GM21423 (cell line): Measurements from ENCODE around the gene TECPR2.

ENCODE experiments used
- ATAC-seq: cut with Tn5 transposase; IDR thresholded peaks from one replicate; pipeline ENCODE4 v1.9.1; 2021; ENCODE audit warnings: mild to moderate bottlenecking, moderate library complexity; ENCODE audit not compliant: unreplicated experiment

TECPR2 gene

GRCh38 chr14:102493096-102493495 is 130.4 kb downstream of the TECPR2 start:
- ATAC-seq, result no peak

- ATAC-seq, result no peak
These were observed 130.8 kb downstream of the TECPR2 start for GRCh38 chr14:102493585-102493984.

DNA sequence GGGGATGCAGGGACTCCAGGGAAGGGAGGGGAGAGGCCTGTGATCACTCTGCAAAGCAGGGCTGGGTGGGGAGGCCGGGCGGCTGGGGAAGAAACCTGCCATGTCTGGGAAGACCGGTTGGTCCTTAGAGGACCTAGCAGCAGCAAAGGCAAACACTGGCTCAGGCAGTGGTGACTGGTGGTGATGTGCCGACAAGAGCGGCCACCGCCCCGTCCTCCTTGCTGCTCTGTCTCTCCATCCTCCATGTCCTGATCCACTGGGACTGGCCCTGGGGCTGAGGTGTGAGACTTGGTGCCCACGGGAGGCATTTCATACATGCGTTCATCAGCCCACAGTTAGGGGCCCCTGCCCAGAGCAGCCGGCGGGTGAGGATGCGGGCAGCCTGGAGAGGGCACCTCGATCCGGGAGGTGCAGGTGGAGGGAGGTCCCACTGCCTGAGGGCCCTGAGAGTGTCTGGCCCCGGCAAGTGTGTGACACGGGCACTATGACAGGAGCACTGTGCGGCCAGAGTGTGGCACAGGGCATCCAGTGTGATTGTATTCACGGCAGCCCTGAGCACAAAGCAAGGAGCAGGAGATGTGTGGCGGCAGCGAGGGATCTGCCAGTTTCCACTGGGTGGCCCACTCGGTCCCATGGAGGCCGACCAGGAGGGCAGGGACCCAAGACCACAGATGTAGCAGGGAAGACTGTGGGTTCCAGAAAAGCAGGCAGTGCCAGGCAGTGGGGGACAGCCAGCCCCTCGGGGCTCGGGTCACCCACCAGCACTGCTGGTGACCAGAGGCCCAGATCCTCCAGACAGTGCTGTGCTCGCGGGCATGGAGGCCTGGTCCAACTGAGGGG is 133.0 kb downstream of the TECPR2 start:
- ATAC-seq, result no peak

DNA sequence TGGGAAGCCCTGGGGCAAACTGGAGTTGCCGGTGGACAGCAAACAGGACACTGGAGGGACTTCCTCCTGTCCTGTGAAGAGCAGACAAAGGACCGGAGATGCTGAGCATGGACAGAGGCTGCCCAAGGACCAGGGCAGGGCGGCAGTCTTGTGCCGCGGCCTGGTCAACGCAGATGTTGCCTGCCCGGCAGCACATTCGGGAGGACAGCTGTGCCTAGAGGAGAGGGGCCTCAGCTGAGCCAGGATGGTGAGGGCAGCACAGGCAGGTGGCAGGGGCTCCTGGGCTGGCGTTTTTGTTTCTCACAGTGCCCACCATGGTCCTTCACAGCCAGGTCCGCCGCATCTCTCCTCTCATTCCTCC is 133.6 kb downstream of the TECPR2 start:
- no peak for ATAC-seq

DNA sequence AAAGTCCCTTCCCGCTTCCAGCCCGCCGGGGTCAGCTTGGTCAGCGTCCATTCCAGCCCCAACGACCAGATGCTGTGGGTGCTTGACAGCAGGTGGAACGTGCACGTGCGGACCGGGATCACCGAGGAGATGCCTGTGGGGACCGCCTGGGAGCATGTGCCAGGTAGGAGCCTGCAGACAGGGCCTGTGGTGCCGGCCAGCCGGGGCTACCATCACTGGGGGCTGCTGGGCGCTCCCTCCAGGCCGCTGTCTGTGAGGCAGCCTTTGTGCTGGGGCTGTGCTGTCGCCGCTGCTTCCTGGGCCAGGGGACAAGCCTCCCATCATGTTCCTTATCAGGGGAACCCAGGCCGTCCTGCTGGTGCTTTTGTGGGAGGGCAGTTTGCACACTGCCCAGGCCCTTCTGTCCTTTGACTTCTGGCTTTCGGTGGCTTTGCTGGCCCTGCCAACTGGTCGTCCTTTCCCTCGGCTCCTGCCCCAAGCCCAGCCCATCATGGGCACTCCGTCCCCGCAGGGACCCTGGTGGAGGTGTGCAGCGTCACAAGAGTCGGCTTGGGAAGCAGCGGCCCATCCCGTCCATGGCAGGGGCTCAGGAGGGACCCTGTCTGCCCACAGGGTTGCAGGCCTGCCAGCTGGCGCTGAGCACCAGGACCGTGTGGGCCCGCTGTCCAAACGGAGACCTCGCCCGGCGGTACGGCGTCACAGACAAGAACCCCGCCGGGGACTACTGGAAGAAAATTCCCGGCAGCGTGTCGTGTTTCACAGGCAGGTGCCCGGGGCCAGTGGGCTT is 134.4 kb downstream of the TECPR2 start:
- ATAC-seq, result no peak

GRCh38 chr14:102497998-102498677 is 135.4 kb downstream of the TECPR2 start:
- ATAC-seq, result no peak

DNA sequence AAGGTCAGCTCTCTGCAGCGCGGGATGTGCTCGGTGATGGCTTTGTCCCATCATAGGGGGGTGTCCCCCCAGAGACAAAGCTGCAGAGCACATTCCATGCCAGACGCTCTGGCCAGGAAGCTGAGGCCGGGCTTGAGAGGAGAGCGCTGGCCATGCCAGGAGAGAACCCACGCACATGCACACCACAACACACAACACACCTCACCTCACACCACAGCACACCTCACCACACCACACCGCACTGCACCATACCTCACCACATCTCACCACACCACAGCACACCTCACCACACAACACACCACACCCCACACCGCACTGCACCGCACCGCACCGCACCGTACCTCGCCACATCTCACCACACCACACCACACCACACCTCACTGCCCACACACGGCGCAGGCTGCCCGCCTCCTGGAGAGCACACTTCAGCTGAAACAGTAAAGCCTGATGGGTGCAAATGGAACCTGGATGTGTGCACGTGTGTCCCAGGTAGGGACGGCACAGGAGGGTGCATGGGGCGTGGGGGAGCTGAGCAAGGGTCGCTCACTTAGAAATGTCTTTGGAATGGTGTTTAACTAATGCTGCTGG is 136.0 kb downstream of the TECPR2 start:
- no peak for ATAC-seq

DNA sequence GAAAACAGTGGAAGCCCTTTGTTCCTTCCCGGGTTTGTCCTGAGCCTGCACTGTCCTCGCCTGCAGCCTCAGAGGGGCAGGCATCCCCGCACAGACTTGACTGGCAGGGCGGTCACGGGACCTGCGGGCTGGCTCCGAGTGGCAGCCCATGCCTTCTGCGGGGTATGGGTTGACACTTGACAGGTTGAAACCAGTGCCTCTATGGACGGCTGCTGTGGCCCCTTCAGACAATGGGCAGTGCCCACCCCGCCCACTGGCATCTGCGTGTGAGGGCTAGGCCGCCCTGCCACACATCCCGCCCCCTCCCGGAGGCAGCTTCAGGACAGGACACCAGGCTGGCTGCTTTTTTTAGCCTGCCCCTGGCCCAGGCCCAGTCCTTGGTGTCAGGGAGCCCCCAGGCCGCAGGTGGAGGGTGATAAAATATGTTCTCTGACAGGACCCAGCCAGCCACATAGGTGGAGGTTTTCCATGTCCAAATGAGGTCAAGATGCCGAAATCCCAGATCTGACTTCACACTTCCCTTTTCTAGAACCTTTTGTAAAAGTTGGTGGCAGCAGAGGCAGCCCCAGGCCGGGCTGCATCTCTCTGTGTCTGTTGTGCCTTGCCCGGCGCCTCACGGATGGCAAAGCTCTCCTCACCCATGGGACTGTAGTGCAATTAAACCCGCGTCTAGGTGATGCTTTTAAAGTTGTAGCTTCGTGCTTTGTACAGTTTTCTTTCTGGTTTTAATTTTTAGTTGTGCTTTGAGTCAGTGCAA is 136.8 kb downstream of the TECPR2 start:
- no peak for ATAC-seq

GRCh38 chr14:102500158-102500662 is 137.5 kb downstream of the TECPR2 start:
- ATAC-seq, result no peak

GRCh38 chr14:102500713-102501112 is 138.0 kb downstream of the TECPR2 start:
- ATAC-seq, result no peak

DNA sequence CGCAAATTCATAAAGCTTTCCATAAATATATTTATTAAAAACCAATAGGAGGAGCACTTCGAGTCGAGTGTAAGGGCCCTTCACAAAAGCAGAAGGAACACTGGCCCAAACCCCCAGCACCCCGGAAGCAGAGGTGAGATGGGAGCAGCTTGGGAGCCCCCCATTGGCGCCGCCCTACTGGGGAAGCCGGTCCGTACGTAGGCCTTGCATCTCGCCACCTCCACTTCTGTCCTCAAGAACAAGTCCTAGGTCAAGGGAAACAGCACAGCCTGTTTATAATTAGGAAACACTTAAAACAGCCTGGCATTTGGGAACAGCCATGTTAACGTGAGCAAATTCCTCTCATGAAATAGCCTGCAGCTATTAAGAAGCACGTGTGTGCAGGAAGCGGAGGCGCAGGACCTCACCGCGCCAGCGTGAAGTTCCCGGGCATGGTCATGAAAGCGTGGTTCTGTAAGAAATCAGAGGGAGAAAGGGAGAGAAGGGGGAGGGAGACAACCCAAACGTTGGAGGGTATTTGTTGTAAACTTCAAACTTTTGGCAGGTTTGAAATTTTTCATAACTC is 139.1 kb downstream of the TECPR2 start:
- no peak for ATAC-seq

DNA sequence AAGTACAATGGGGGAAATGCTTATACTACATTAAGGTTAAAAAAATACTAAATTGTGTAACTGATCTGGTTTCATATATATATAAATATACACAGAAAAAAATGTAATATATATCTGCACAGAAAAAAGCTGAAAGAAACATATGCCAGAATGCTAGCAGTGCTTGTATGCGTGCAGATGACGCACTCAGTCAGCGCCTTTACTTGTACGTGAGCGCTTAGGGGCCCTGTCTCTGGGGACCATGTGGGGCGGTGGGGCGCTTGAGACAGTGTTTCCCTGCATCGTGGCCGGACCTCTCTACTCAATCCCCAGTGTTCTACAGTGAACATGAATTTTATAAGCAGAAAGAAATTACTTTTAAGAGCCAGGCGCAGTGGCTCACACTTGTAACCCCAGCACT is 139.8 kb downstream of the TECPR2 start:
- no peak for ATAC-seq

DNA sequence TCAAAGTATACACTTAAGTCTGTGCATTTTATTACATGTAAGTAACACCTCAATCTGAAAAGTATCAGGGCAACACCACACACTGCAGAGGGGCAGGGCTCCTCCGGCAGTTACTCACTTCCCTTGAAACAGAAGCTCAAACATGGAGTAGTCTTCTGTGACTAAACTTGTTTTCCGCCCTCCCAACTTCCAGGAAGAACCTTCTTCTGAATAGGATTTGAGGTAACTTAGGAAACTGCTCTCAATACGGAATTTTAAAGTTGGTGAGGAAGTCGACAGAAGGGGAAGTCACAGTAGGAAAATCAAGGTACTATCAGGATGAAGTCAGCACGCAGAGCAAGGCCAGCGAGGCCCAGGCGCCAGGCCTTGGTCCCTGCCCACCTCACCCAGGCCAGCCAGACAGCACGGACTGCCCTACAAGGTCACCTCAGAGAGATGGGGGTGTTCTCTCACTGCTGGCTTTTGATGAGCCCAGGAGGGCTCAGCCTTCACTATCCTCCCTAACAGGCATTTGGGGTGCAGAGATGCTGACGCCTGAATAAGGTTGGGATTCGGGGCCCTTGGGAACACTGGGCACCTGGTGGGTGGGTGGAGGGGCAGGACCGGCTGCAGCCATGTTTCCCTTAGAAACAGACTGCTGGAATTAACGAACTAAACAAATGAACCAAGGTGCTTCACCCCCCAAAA is 141.0 kb downstream of the TECPR2 start:
- ATAC-seq, result no peak

DNA sequence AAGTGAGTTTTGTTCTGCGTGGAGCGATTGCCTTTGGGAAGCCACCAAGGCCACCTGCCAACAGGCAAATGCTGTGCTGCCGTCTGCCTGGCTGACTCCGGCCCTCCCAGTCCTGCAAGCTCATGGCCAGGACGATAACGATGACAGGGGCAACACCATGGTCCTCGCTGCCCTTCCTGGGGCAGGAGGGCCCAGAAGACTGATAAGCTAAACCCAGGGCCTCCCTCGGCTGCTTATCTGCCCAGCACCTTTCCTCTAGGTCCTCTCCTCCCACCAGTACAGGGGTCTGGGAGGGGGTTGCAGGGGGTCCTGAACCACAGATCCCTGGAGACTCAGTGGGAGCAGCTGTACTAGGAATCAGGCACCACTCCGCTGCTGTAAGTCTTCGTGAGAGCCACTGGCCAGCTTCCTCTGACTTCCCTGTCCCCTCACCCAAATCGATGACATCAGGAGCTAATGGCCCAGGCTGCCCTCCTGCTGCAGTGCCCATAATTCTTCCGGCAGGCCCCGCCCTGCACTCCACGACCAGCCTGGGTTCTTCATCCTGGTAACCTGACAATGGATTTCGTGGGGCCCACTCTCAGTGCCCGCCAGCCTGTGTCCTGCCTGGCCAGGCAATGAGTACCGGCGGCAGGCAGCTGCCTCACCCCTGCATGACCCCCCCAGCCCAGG is 141.7 kb downstream of the TECPR2 start:
- no peak for ATAC-seq

DNA sequence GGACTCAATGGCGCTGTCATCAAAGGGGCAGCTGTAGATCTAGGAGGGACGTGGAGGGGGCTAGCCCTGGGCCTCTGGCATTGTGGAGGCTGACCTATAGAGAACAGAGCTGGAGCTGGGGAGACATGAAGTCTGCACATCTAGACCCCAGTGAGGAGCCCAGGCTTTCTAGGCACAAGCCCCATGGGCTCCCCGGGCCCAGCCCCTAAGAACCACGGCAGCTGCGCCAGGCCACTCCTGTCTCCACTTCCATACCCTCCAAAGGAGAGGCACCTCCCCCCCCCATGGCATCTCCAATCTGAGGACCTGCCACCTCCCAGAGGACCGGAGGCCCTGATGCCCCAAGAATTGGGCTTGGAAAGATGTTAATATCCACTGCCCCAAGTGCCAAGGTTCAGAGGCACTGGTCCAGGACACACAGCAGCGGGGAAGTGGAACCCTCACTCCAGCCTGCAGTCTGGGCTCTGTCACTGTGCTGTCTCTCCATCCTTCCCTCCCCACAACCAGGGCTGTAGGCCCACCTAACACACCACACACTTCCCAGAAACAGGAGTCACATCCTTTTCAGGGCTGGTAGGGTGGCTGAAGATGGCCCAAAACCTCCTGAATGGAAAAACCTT is 142.4 kb downstream of the TECPR2 start:
- ATAC-seq, result no peak

DNA sequence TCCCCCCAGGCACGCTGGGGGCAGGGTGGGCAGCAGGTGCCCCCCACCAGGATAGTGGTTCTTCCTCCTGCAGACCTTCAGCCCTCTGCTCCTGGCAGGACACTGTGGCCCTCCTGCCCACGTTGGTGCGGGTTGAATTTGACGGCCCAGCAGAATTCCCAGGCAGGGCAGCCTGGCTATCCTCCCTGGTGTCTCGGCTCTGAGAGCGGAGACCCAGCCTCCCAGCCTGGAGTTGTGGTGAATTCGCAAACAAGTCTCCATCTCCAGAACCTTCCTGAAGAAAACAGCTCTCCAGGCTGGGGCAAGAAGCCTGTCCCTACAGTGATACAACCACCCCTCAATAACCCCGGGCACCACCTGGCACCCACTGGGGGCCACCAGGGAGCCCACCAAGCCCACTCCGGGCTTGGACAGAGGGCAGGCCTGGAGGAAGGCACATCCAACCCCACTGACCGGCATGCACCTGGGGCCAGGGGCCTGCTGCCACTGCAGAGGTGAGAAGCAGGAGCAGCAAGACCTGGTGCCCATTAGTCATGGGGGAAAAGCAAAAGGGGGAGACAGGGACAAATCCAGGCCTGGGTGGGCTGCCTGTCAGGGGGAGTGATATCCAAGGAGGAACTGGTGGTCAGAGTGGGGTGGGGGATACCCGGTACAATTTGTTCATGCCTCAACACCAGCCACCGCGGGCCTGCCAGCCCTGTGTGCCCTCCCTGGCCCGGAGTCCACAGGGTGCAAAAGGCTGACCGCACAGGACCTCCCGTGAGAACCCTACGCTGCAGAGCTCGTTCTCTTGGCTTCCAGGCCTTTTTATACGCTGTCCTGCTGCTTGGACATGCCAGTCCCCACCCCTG is 143.3 kb downstream of the TECPR2 start:
- ATAC-seq, result no peak

GRCh38 chr14:102506626-102506925 is 143.8 kb downstream of the TECPR2 start:
- ATAC-seq, result no peak
